Medulla oblongata (tissue), 1 donor: ENCODE data around the gene GRK1.
"Not testable (repeated sequence)": the region's sequence is repeated elsewhere in the genome, so short reads cannot be mapped to it uniquely, and the experiment has no call there.

Source experiments
- DNase-seq: peaks from one replicate; pipeline ENCODE4 v3.0.0-alpha.2; 2015; ENCODE audit errors: extremely low spot score

Gene GRK1

GRCh38 chr13:113666951-113667701 lies at the start of gene GRK1:
Gene GRK1, plus strand, starts transcription at chr13:113667219. Its CDS starts 168 bp downstream, at chr13:113667387.
- no peak for DNase-seq

GRCh38 chr13:113617961-113618360 lies 49.1 kb upstream of the GRK1 start:
- no peak for DNase-seq

DNA sequence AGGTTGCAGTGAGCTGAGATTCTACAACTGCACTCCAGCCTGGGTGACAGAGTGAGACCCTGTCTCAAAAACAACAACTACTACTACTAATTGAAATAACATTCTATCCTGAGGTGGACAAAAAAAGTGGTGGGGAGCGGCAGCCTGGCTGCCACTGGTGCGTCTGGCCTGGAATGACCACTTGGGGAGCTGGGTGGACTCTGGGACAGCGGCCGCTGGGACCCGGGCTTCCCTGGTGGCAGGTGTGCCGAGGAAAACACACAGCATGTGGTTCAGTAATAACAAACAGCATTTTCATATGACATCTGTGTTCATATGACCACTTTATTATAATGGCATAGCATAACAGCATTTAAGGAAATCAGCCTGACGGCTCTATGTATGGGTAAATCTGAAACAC lies 48.6 kb upstream of the GRK1 start:
- DNase-seq: no peak

- no peak for DNase-seq
Observed at GRCh38 chr13:113620036-113620796, 46.8 kb upstream of the GRK1 start.

- DNase-seq: no peak
Observed at GRCh38 chr13:113621046-113621445, 46.0 kb upstream of the GRK1 start.

DNA sequence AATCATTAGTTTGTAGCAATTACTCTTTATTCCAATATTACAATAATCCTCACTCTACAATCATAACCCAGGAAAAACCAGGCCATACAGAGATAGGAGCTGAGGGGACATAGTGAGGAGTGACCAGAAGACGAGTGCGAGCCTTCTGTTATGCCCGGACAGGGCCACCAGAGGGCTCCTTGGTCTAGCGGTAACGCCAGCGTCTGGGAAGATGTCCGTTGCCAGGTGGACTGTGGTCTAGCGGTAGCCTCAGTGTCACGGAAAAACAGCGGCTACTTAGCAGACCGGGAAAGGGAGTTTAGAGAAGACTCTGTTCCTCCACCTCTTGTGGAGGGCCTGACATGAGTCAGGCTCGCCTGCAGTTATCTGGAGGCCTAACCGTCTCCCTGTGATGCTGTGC lies 45.5 kb upstream of the GRK1 start:
- peak; percentile 9 for DNase-seq

DNA sequence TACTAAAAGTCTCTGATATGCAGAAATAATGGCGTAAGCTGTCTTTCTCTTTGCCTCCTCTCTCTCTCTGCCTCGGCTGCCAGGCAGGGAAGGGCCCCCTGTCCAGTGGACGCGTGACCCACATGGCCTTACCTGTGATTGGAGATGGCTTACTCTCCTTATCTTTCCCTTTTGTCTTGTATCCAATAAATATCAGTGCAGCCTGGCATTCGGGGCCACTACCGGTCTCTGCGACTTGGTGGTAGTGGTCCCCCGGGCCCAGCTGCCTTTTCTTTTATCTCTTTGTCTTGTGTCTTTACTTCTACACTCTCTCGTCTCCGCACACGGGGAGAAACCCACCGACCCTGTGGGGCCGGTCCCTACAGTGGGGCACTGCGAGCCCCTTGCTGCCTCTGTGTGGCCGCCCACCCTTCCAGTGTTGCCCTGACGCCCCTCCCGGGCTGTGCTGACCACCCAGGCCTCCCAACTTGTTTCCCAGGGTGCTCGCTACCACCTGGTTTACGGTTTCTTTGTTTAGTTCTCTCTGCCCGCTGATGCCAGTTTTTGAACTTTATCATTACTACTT lies 45.0 kb upstream of the GRK1 start:
- DNase-seq: not testable (repeated sequence)

- DNase-seq: no peak
Observed at GRCh38 chr13:113622791-113623490, 44.1 kb upstream of the GRK1 start.

DNA sequence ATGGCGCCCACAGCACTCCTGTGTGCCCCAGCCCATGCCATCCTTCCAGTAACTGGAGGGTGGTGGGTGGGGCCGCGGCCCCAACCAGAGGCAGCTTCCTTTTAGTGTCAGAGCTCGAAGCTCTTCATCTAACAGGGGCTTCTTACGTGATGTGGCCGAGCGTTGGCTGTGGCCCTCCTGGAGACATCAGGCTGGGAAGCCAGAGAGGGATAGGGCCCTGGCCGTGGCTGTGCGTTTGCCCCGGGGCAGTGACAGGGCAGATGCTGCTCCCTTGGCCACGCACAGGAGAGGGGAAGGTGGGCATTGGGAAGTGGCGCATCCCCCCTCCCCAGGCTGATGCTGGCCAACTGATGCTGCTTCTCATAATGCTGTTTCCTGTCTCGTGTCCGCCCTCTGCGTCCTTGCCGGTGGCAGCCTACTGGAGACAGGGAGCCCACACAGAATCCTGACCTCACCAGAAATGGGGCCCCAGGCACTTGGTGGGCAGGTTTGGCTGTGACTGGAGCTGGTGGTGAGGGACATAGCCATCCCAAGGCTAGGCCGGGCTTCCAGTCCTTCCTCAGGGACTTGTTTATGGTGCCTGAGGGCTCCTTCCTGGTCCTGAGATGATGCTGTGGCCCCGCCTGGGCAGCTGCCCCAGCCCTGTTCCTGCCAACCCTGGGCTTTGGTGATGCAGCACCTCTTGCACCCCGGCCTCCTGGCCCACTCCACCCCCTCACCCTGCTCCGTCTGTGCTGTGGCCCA lies 43.4 kb upstream of the GRK1 start:
- DNase-seq: no peak

- DNase-seq: no peak
Observed at GRCh38 chr13:113624235-113624587, 42.8 kb upstream of the GRK1 start.

DNA sequence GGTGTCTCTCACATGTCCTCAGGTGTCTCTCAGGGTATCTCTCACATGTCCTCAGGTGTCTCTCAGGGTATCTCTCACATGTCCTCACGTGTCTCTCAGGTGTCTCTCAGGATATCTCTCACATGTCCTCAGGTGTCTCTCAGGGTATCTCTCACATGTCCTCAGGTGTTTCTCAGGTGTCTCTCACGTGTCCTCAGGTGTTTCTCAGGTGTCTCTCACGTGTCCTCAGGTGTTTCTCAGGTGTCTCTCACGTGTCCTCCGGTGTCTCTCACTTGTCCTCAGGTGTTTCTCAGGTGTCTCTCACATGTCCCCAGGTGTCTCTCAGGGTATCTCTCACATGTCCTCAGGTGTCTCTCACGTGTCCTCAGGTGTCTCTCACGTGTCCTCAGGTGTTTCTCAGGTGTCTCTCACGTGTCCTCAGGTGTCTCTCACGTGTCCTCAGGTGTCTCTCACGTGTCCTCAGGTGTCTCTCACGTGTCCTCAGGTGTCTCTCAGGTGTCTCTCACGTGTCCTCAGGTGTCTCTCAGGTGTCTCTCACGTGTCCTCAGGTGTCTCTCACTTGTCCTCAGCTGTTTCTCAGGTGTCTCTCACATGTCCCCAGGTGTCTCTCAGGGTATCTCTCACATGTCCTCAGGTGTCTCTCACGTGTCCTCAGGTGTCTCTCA lies 42.2 kb upstream of the GRK1 start:
- not testable (repeated sequence) for DNase-seq

GRCh38 chr13:113625965-113626721 lies 40.9 kb upstream of the GRK1 start:
- no peak for DNase-seq

- no peak for DNase-seq
Observed at GRCh38 chr13:113627136-113627535, 39.9 kb upstream of the GRK1 start.

DNA sequence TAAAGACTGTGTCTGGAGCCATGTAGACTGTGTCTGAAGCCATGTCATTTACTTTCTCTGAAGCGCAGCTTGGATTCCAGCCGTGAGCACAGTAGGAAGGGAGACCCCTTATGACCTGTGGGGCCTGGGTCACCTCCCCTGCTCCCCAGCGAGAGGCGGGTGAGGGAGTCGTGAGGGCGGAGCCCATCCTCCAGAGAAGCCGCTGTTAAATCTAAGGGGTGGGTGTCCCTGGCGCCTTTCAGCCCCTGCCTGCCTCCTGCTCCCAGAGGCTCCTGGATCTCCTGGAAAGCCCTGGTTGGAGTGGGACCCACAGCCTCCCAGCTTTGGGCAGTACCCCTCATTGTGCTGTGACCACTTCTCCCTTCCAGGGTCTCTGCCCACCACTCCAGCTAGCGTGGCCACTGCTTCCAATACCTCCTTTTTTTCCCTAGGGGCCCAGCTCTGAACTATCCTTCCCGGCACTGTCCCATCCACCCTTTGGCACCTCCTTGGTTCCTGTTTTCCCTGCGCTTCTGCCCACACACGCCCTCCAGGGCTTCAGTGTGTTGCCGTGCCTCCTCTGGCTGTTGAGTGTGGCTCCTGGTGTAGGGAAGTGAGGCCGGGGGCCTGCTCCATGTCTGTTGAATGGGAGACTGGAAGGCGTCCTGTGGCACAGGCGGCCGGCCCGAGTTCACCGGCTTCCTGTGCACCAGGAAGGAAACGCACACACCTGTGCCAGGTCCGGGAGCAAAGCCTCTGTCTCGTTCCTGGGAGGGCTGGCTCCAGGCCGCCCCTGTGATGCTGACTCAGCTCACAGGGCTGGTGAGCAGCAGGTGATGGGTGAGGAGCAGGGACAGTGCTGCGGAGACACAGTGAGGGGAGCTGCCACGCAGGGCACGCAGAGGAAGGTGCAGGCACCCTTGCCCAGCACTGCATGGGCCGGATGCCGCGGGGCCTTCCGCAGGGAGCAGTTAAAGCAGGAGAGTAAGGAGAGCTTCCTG lies 38.4 kb upstream of the GRK1 start:
- no peak for DNase-seq

DNA sequence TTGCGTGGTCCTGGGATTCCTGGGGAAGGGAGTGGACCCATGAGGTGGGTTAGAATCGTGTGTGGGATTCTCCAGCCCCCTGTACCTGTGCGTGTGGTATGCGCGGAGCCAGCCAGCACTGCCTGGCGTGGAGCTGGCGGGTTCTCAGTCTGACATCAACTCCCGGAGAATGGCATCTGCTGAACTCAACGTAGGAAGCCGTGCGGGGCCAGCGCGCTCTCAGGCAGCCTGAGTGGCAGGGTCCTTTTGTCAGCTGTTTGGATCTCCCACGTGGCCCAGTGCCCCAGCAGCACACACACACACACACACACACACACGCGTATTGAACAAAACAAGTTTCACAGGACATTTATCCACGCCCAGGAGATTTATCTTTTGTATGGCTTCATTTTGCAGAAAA lies 37.2 kb upstream of the GRK1 start:
- no peak for DNase-seq

- no peak for DNase-seq
Observed at GRCh38 chr13:113630296-113630695, 36.7 kb upstream of the GRK1 start.

DNA sequence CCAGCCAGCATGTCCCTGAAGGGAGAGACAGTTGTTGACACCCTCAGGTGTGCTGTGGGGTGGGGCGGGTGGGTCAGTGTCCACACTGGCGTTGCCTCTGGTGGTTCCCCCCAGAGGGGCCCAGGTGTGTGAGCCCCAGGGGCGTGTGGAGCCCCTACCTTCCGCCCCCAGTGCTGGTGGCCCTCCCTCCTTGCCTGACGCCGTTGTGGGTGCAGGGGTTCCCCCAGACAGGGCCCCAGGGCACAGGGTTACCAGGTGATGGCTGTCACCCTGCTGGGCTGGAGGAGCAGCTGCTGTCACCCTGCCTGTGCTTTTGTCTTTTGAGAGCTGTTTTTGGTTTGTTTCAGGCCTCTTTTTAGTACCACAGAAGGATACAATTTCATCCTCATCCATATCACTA lies 36.2 kb upstream of the GRK1 start:
- no peak for DNase-seq

- no peak for DNase-seq
Observed at GRCh38 chr13:113631341-113632095, 35.5 kb upstream of the GRK1 start.
